H1 (cell line): Measurements from ENCODE around the gene UGT1A6. TPM values are rescaled to one million over a fixed set of nuclear protein-coding genes. Genes with fewer than 3 reads are reported as not detected.

Source experiments
- CTCF ChIA-PET: fragments of 300-600 bp; sonication (Branson Sonifier 250); formaldehyde crosslinking; loops from one replicate; lab custom pipeline; 2021; ENCODE audit not compliant: partially characterized antibody; lab: Charles Lee
- POLR2A ChIA-PET: fragments of 300-600 bp; sonication (Branson Sonifier 250); formaldehyde crosslinking; loops from one replicate; lab custom pipeline; 2021; ENCODE audit warnings: inconsistent platforms; ENCODE audit not compliant: partially characterized antibody; lab: Charles Lee
- DNase-seq, 2 experiments: peaks; one replicate each; pipeline versions ENCODE4 v3.0.0 to v3.0.0-alpha.2; 2010 to 2022; ENCODE audit warnings: low spot score in 2 of 2, low read depth in 1 of 2, mixed read lengths in 1 of 2
- FAIRE-seq: peaks from 2 replicates; lab custom pipeline; 2011; peaks lifted over from hg19 to GRCh38; lab: Jason Lieb, UNC
- H2AFZ ChIP-seq: 2 replicates; pipeline ENCODE4 v1.8.1; 2012; ENCODE audit warnings: low read length, inconsistent platforms
- H2AK5ac ChIP-seq: 2 replicates; pipeline ENCODE4 v1.6.1; 2013; ENCODE audit warnings: low read depth, low read length
- H2BK120ac ChIP-seq: replicated peaks from 2 replicates; pipeline ENCODE3; 2013; ENCODE audit warnings: low read depth, low read length, inconsistent platforms
- H2BK12ac ChIP-seq: 2 replicates; pipeline ENCODE4 v1.6.1; 2013; ENCODE audit warnings: low read depth, low read length
- H2BK15ac ChIP-seq: 2 replicates; pipeline ENCODE4 v1.6.1; 2013; ENCODE audit warnings: low read length
- H2BK20ac ChIP-seq: 2 replicates; pipeline ENCODE4 v1.6.1; 2013; ENCODE audit warnings: low read length
- H2BK5ac ChIP-seq: 2 replicates; pipeline ENCODE4 v1.6.1; 2013; ENCODE audit warnings: low read depth, low read length
- H3K14ac ChIP-seq: 2 replicates; pipeline ENCODE4 v1.6.1; 2013; ENCODE audit warnings: inconsistent platforms; ENCODE audit not compliant: insufficient read length
- H3K18ac ChIP-seq: 2 replicates; pipeline ENCODE4 v1.6.1; 2013; ENCODE audit warnings: low read length; ENCODE audit errors: extremely low read depth
- H3K23ac ChIP-seq: 2 replicates; pipeline ENCODE4 v1.6.1; 2013; ENCODE audit warnings: inconsistent platforms; ENCODE audit not compliant: insufficient read length
- H3K23me2 ChIP-seq: 2 replicates; pipeline ENCODE4 v1.6.1; 2013; ENCODE audit warnings: low read depth, low read length
- H3K27ac ChIP-seq: 2 replicates; pipeline ENCODE4 v1.6.1; 2011; ENCODE audit warnings: low read depth, low read length, inconsistent platforms
- H3K27me3 ChIP-seq, 4 experiments: replicated peaks in 1 of 4; 1 replicate in 1 of 4; 2 replicates in 3 of 4; pipeline versions ENCODE4 v1.6.1 to v1.8.1; 2011 to 2013; ENCODE audit warnings: low read length in 3 of 4, mild to moderate bottlenecking in 3 of 4, inconsistent platforms in 2 of 4, mixed read lengths in 2 of 4, moderate library complexity in 1 of 4; ENCODE audit not compliant: control insufficient read depth in 3 of 4, insufficient read depth in 3 of 4; ENCODE audit errors: extremely low read depth in 1 of 4
- H3K36me3 ChIP-seq, 4 experiments: 2 replicates each; pipeline versions ENCODE4 v1.6.1 to v1.8.1; 2011 to 2013; ENCODE audit warnings: mild to moderate bottlenecking in 4 of 4, low read length in 3 of 4, moderate library complexity in 2 of 4, control low read depth in 1 of 4, inconsistent platforms in 1 of 4; ENCODE audit not compliant: insufficient read depth in 4 of 4, control insufficient read depth in 2 of 4
- H3K4ac ChIP-seq: replicated peaks from 2 replicates; pipeline ENCODE3; 2013; ENCODE audit warnings: low read length, low read depth, mixed read lengths, inconsistent platforms; ENCODE audit not compliant: insufficient read length
- H3K4me1 ChIP-seq, 4 experiments: replicated peaks in 1 of 4; 1 replicate in 1 of 4; 2 replicates in 3 of 4; pipeline versions ENCODE4 v1.6.1 to v1.8.1; 2011 to 2013; ENCODE audit warnings: low read length in 3 of 4, inconsistent platforms in 2 of 4, mixed read lengths in 1 of 4; ENCODE audit not compliant: insufficient read depth in 4 of 4, control insufficient read depth in 3 of 4
- H3K4me2 ChIP-seq, 2 experiments: 2 replicates each; pipeline versions ENCODE4 v1.6.1 to v1.8.1; 2011 to 2013; ENCODE audit warnings: low read depth in 2 of 2, low read length in 2 of 2, control low read depth in 1 of 2, inconsistent platforms in 1 of 2, mild to moderate bottlenecking in 1 of 2; ENCODE audit not compliant: insufficient read depth in 1 of 2
- H3K4me3 ChIP-seq, 4 experiments: fragments of 200-600, 300-600 bp in 1 of 4; sonication (generic), shearing (Covaris generic), sonication (Bioruptor Twin) in 1 of 4; 2 replicates each; pipeline versions ENCODE4 v1.5.1 to v1.8.1; 2011 to 2016; ENCODE audit warnings: low read length in 4 of 4, low read depth in 3 of 4, control low read depth in 2 of 4, inconsistent platforms in 2 of 4, mild to moderate bottlenecking in 2 of 4, mixed read lengths in 1 of 4, moderate library complexity in 1 of 4; ENCODE audit not compliant: insufficient read depth in 2 of 4; ENCODE audit errors: extremely low read depth in 1 of 4
- H3K56ac ChIP-seq: replicated peaks from 2 replicates; pipeline ENCODE3; 2013; ENCODE audit warnings: low read depth, mild to moderate bottlenecking, mixed read lengths, low read length, inconsistent platforms; ENCODE audit not compliant: insufficient read length
- H3K79me1 ChIP-seq: 2 replicates; pipeline ENCODE4 v1.6.1; 2013; ENCODE audit warnings: low read depth, low read length, control low read depth
- H3K79me2 ChIP-seq, 2 experiments: 2 replicates each; pipeline versions ENCODE4 v1.6.1 to v1.8.1; 2012 to 2013; ENCODE audit warnings: low read length in 2 of 2, mild to moderate bottlenecking in 2 of 2, inconsistent platforms in 1 of 2; ENCODE audit not compliant: insufficient read depth in 2 of 2, control insufficient read depth in 1 of 2
- H3K9ac ChIP-seq, 4 experiments: replicated peaks in 1 of 4; 1 replicate in 1 of 4; 2 replicates in 3 of 4; pipeline versions ENCODE4 v1.6.1 to v1.8.1; 2011 to 2013; ENCODE audit warnings: low read depth in 3 of 4, low read length in 3 of 4, control low read depth in 2 of 4, mild to moderate bottlenecking in 2 of 4, moderate library complexity in 2 of 4, inconsistent platforms in 1 of 4; ENCODE audit errors: extremely low read depth in 1 of 4
- H3K9me3 ChIP-seq, 2 experiments: 2 replicates each; pipeline versions ENCODE4 v1.6.1 to v1.8.1; 2012 to 2013; ENCODE audit warnings: mild to moderate bottlenecking in 2 of 2, moderate library complexity in 2 of 2, control low read depth in 1 of 2, inconsistent platforms in 1 of 2, low read depth in 1 of 2, low read length in 1 of 2, mixed read lengths in 1 of 2; ENCODE audit not compliant: insufficient read depth in 2 of 2
- H4K20me1 ChIP-seq, 2 experiments: replicated peaks in 1 of 2; 2 replicates each; pipeline versions ENCODE3 to v1.8.1; 2011 to 2013; ENCODE audit warnings: inconsistent platforms in 2 of 2, low read length in 2 of 2, mild to moderate bottlenecking in 1 of 2; ENCODE audit not compliant: insufficient read depth in 2 of 2, control insufficient read depth in 1 of 2
- H4K5ac ChIP-seq: 2 replicates; pipeline ENCODE4 v1.6.1; 2013; ENCODE audit warnings: low read length, low read depth, mixed read lengths, inconsistent platforms; ENCODE audit not compliant: insufficient read length
- H4K8ac ChIP-seq: 2 replicates; pipeline ENCODE4 v1.8.0; 2013; ENCODE audit warnings: mild to moderate bottlenecking, moderate library complexity, low read length, inconsistent platforms; ENCODE audit not compliant: insufficient read depth; ENCODE audit errors: extremely low read depth
- H4K91ac ChIP-seq: replicated peaks from 2 replicates; pipeline ENCODE3; 2013; ENCODE audit warnings: low read length, mixed read lengths, inconsistent platforms; ENCODE audit not compliant: insufficient read length
- HDAC6 ChIP-seq: IDR thresholded peaks from one replicate; pipeline ENCODE4 v1.7.1; 2012; ENCODE audit warnings: low read depth, mild to moderate bottlenecking, inconsistent platforms, low read length, moderate library complexity
- KDM4A ChIP-seq: IDR thresholded peaks from one replicate; pipeline ENCODE4 v1.7.1; 2012; ENCODE audit warnings: low read depth, mild to moderate bottlenecking, moderate library complexity, low read length, inconsistent platforms; ENCODE audit not compliant: severe bottlenecking
- POLR2A ChIP-seq, 2 experiments: IDR thresholded peaks; 1 replicate in 1 of 2; 2 replicates in 1 of 2; pipeline ENCODE4 v1.6.1; 2011; ENCODE audit warnings: low read depth in 2 of 2, low read length in 2 of 2, mild to moderate bottlenecking in 2 of 2; ENCODE audit errors: control extremely low read depth in 1 of 2
- SIRT6 ChIP-seq: IDR thresholded peaks from one replicate; pipeline ENCODE4 v1.7.1; 2012; ENCODE audit warnings: low read length, inconsistent platforms
- SP2 ChIP-seq: IDR thresholded peaks from 2 replicates; pipeline ENCODE4 v1.6.1; 2012; ENCODE audit warnings: mild to moderate bottlenecking, low read length, inconsistent platforms
- SRF ChIP-seq: IDR thresholded peaks from 2 replicates; pipeline ENCODE4 v1.6.1; 2011; ENCODE audit warnings: mild to moderate bottlenecking, low read depth, low read length, moderate library complexity
- WGBS, 2 experiments: shearing (Covaris generic) in 1 of 2; methylation state at CpG; one replicate each; pipeline versions ENCODE4 v1.1.6 to v1.1.7; 2013 to 2015; ENCODE audit warnings: low lambda C conversion rate in 2 of 2, mixed read lengths in 2 of 2, inconsistent platforms in 1 of 2, low coverage in 1 of 2, missing lambda C conversion rate in 1 of 2; ENCODE audit not compliant: insufficient replicate concordance in 2 of 2, insufficient coverage in 1 of 2, insufficient read length in 1 of 2; ENCODE audit errors: extremely low coverage in 1 of 2, missing lambda C conversion rate in 1 of 2; 5-methylcytosine and 5-hydroxymethylcytosine counted together
- polyA plus RNA-seq, 7 experiments: library from polyadenylated mRNA; depleted of rRNA in 3 of 7; stranded (reverse) in 5 of 7; unstranded in 2 of 7; fragments of >200 nt in 5 of 7; fragments of 200-250 nt in 2 of 7; gene quantifications; 1 replicate in 5 of 7; 2 replicates in 1 of 7; 4 replicates in 1 of 7; pipeline versions ENCODE4 v1.2.1 to v1.2.3, GENCODE V29; 2011 to 2013; ENCODE audit warnings: missing spikeins in 2 of 7, mixed read lengths in 2 of 7
- total RNA-seq: library from RNA; stranded (reverse); fragmentation: NEBNext Ultra II Directional; extraction: Animal tissue kit (Norgen Biotek cat#: 25700); gene quantifications from 2 replicates; pipeline ENCODE4 v1.2.1, GENCODE V29; 2021
- TF ChIP-seq, protein P1 (sequence below): IDR thresholded peaks from 2 replicates; pipeline ENCODE4 v1.6.1; 2012; ENCODE audit warnings: inconsistent platforms

The UGT1A6 gene
- total and polyA plus RNA-seq, 2 of the 8 experiments (the other 6 are each of a cell fraction or from before 2014, with no cell fraction given) = not detected

DNA sequence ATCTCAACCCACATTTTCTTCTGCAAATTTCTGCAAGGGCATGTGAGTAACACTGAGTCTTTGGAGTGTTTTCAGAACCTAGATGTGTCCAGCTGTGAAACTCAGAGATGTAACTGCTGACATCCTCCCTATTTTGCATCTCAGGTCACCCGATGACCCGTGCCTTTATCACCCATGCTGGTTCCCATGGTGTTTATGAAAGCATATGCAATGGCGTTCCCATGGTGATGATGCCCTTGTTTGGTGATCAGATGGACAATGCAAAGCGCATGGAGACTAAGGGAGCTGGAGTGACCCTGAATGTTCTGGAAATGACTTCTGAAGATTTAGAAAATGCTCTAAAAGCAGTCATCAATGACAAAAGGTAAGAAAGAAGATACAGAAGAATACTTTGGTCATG is 75.4 kb downstream of the UGT1A6 start:
- Histone ChIP-seq H3K4me2 (no peak overlapping the region), H2BK15ac (no peak overlapping the region), H3K27ac (no peak overlapping the region), H3K4me1 (no peaks in the 10 kb centered on the region; a peak in 1 of 7 replicates), H3K18ac (no peak overlapping the region), H3K9ac (no peak overlapping the region), H3K9me3 (peaks cover 3 to 4% of the 10 kb centered on the region in 2 experiments; a peak in 1 of 4 replicates), H3K79me1 (no peaks in the 10 kb centered on the region), H3K36me3 (no peaks in the 10 kb centered on the region), H3K27me3 (no peaks in the 10 kb centered on the region), H3K23ac (no peak overlapping the region), H2BK120ac (no peak overlapping the region), H2BK20ac (no peak overlapping the region)
- DNase-seq = no peak
- CTCF ChIA-PET = no interaction called here
- WGBS, 2 experiments = 84% methylated on average over 4 of the region's 4 CpGs; no CpG with 5 or more reads in 1 of the 2 experiments
- TF ChIP-seq SIRT6 = no peak
- no peak for TF ChIP-seq SP2
- no peak for TF ChIP-seq KDM4A
- TF ChIP-seq SRF = no peak
- TF ChIP-seq POLR2A (IDR thresholded peaks at IDR 0.05; ENCODE audit: control extremely low read depth in 1 of 2, low read depth in 2 of 2, low read length in 2 of 2) = no peak
- TF ChIP-seq, protein P1, sequence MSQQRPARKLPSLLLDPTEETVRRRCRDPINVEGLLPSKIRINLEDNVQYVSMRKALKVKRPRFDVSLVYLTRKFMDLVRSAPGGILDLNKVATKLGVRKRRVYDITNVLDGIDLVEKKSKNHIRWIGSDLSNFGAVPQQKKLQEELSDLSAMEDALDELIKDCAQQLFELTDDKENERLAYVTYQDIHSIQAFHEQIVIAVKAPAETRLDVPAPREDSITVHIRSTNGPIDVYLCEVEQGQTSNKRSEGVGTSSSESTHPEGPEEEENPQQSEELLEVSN = no peak
- TF ChIP-seq HDAC6 = no peak
- TF ChIP-seq, all 59 proteins: peak for 0
- Histone ChIP-seq H4K5ac (no peak overlapping the region), H3K4ac (no peak overlapping the region), H2BK5ac (no peak overlapping the region), H2AK5ac (no peak overlapping the region), H3K14ac (no peak overlapping the region), H4K8ac (no peak overlapping the region), H4K91ac (no peak overlapping the region), H3K23me2 (peaks cover 2% of the 10 kb centered on the region; the same call in 1 of the 2 replicates), H3K79me2 (no peaks in the 10 kb centered on the region), H4K20me1 (no peaks in the 10 kb centered on the region), H2BK12ac (no peak overlapping the region), H2AFZ (no peak overlapping the region), H3K56ac (no peak overlapping the region), H3K4me3 (no peak overlapping the region)
- FAIRE-seq = peak; percentile 86
- POLR2A ChIA-PET = interaction anchor here (1.2 kb wide), 1 partner anchor 10 kb away, joined by 3 read pairs; no protein-coding TSS in a partner anchor
